HEK293 (cell line): ENCODE data around the gene TMEM179.

ENCODE experiments used
- CTCF ChIA-PET: fragments of 350-600 bp; formaldehyde crosslinking; extraction: SDS; loops from one replicate; lab custom pipeline; 2021; ENCODE audit warnings: antibody characterized with exemption; lab: Yijun Ruan, JAX
- POLR2A ChIA-PET: fragments of 300-600 bp; formaldehyde crosslinking; extraction: SDS; loops from one replicate; lab custom pipeline; 2020; ENCODE audit warnings: antibody characterized with exemption, inconsistent platforms; lab: Yijun Ruan, JAX
- H3K27ac ChIP-seq: fragments of 200-500 bp; sonication (Bioruptor generic); 2 replicates; pipeline ENCODE4 v1.5.1; 2014; ENCODE audit warnings: low read depth, low read length, control low read depth, inconsistent platforms; ENCODE audit errors: extremely low read depth
- H3K36me3 ChIP-seq, 2 experiments: fragments of 200-500 bp in 1 of 2; sonication (Bioruptor generic) in 1 of 2; 1 replicate in 1 of 2; 2 replicates in 1 of 2; pipeline ENCODE4 v1.5.1; 2014 to 2017; ENCODE audit warnings: inconsistent platforms in 2 of 2, low read length in 2 of 2; ENCODE audit not compliant: control insufficient read depth in 2 of 2, insufficient read depth in 1 of 2
- H3K4me1 ChIP-seq: fragments of 200-500 bp; sonication (Bioruptor generic); 2 replicates; pipeline ENCODE4 v1.5.1; 2014; ENCODE audit warnings: mild to moderate bottlenecking, low read length, inconsistent platforms; ENCODE audit not compliant: control insufficient read depth, insufficient read depth
- H3K4me3 ChIP-seq: 2 replicates; pipeline ENCODE4 v1.5.1; 2011; ENCODE audit warnings: low read depth, mild to moderate bottlenecking, control low read depth, low read length, moderate library complexity
- H3K9me3 ChIP-seq: fragments of 200-500 bp; sonication (Bioruptor generic); 2 replicates; pipeline ENCODE4 v1.5.1; 2014; ENCODE audit warnings: low read depth, low read length, inconsistent platforms; ENCODE audit not compliant: control insufficient read depth, insufficient read depth
- BCL11A ChIP-seq: fragments of 450-650 bp; formaldehyde crosslinking; IDR thresholded peaks from 2 replicates; pipeline ENCODE4 v1.5.1; 2016; ENCODE audit warnings: low read depth, missing biosample characterization, missing genetic modification characterization
- IKZF3 ChIP-seq: fragments of 450-650 bp; IDR thresholded peaks from 2 replicates; pipeline ENCODE4 v1.5.0; 2018; ENCODE audit warnings: missing biosample characterization, mild to moderate bottlenecking, missing genetic modification characterization, moderate library complexity
- SP7 ChIP-seq: fragments of 450-650 bp; formaldehyde crosslinking; IDR thresholded peaks from 2 replicates; pipeline ENCODE4 v1.5.1; 2016; ENCODE audit warnings: missing biosample characterization, missing genetic modification characterization
- TRIM28 ChIP-seq: IDR thresholded peaks from 2 replicates; pipeline ENCODE4 v1.6.1; 2011; ENCODE audit warnings: low read length, control low read depth, borderline replicate concordance
- YY2 ChIP-seq: fragments of 450-650 bp; formaldehyde crosslinking; IDR thresholded peaks from 2 replicates; pipeline ENCODE4 v1.5.1; 2016; ENCODE audit warnings: missing biosample characterization, missing genetic modification characterization
- ZBTB7A ChIP-seq: fragments of 450-650 bp; formaldehyde crosslinking; IDR thresholded peaks from 2 replicates; pipeline ENCODE4 v1.5.1; 2016; ENCODE audit warnings: low read depth, missing biosample characterization, missing genetic modification characterization
- ZFP3 ChIP-seq: fragments of 450-650 bp; formaldehyde crosslinking; IDR thresholded peaks from 2 replicates; pipeline ENCODE4 v1.5.1; 2016; ENCODE audit warnings: low read depth, missing biosample characterization, missing genetic modification characterization
- ZFP69B ChIP-seq: fragments of 450-650 bp; formaldehyde crosslinking; IDR thresholded peaks from 2 replicates; pipeline ENCODE4 v1.5.1; 2016; ENCODE audit warnings: missing biosample characterization, missing genetic modification characterization
- ZNF10 ChIP-seq: fragments of 450-650 bp; formaldehyde crosslinking; IDR thresholded peaks from 2 replicates; pipeline ENCODE4 v1.5.1; 2017; ENCODE audit warnings: missing biosample characterization, missing genetic modification characterization
- ZNF24 ChIP-seq: fragments of 450-650 bp; formaldehyde crosslinking; IDR thresholded peaks from 2 replicates; pipeline ENCODE4 v1.5.1; 2016; ENCODE audit warnings: missing biosample characterization, missing genetic modification characterization
- ZNF354C ChIP-seq: fragments of 450-650 bp; formaldehyde crosslinking; IDR thresholded peaks from 2 replicates; pipeline ENCODE4 v1.5.1; 2016; ENCODE audit warnings: missing biosample characterization, missing genetic modification characterization, low read depth, borderline replicate concordance
- ZNF416 ChIP-seq: fragments of 450-650 bp; formaldehyde crosslinking; IDR thresholded peaks from 2 replicates; pipeline ENCODE4 v1.5.1; 2016; ENCODE audit warnings: missing biosample characterization, missing genetic modification characterization
- ZNF423 ChIP-seq: fragments of 450-650 bp; formaldehyde crosslinking; IDR thresholded peaks from 2 replicates; pipeline ENCODE4 v1.5.1; 2016; ENCODE audit warnings: missing biosample characterization, missing genetic modification characterization
- ZNF426 ChIP-seq: fragments of 450-650 bp; formaldehyde crosslinking; IDR thresholded peaks from 2 replicates; pipeline ENCODE4 v1.5.1; 2017; ENCODE audit warnings: missing biosample characterization, missing genetic modification characterization, mild to moderate bottlenecking, inconsistent platforms, moderate library complexity
- ZNF501 ChIP-seq: fragments of 450-650 bp; formaldehyde crosslinking; IDR thresholded peaks from 2 replicates; pipeline ENCODE4 v1.5.1; 2016; ENCODE audit warnings: missing biosample characterization, missing genetic modification characterization
- ZNF843 ChIP-seq: fragments of 450-650 bp; formaldehyde crosslinking; IDR thresholded peaks from 2 replicates; pipeline ENCODE4 v1.5.1; 2016; ENCODE audit warnings: missing biosample characterization, missing genetic modification characterization
- TF ChIP-seq, protein P1 (sequence below): fragments of 450-650 bp; formaldehyde crosslinking; IDR thresholded peaks from 2 replicates; pipeline ENCODE4 v1.5.1; 2016; ENCODE audit warnings: missing biosample characterization, missing genetic modification characterization
- TF ChIP-seq, protein P2 (sequence below): fragments of 450-650 bp; formaldehyde crosslinking; IDR thresholded peaks from 2 replicates; pipeline ENCODE4 v1.5.1; 2016; ENCODE audit warnings: missing biosample characterization, missing genetic modification characterization
- TF ChIP-seq, protein P3 (sequence below): fragments of 450-650 bp; formaldehyde crosslinking; optimal IDR thresholded peaks from 2 replicates; pipeline ENCODE3; 2016; ENCODE audit warnings: missing biosample characterization, mild to moderate bottlenecking, missing genetic modification characterization
- TF ChIP-seq, protein P4 (sequence below): fragments of 450-650 bp; formaldehyde crosslinking; IDR thresholded peaks from 2 replicates; pipeline ENCODE4 v1.5.1; 2017; ENCODE audit warnings: missing biosample characterization, missing genetic modification characterization
- TF ChIP-seq, protein P5 (sequence below): fragments of 450-650 bp; formaldehyde crosslinking; IDR thresholded peaks from 2 replicates; pipeline ENCODE4 v1.5.1; 2016; ENCODE audit warnings: missing biosample characterization, missing genetic modification characterization, borderline replicate concordance

TMEM179 gene

DNA sequence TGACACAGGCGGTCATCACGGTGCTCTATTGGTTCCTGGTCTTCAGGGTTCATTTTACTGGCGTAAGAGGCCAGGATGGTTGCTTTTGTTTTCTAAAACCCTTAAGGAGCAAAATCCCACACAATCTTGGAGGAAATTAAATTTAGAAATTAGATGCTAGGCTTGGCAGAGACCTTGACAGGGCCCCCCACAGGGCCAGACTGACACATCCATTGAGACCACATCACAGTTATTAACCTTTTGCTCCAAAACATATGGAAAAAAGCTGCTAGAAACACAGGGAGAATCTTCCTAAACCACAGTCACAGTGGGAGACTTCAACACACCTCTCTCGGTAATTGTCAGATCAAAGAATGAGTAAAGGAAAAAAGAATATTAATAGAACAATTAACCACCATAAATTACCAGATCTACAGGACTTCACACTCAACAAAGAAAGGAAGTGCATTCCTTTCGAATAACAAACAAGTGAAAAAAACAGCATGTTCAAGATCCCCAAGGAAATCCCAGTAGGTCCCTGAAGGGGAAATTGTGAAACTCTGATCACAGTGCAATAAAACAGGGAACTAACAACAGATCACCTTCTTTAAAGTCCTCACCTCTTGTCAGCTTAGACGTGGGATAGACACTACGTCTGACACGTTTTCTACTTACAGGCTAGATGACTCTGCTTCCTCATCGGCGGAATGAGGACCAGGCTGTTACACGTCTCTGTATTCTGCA lies 40.2 kb upstream of the TMEM179 start (continued):
- TF ChIP-seq, protein P1, sequence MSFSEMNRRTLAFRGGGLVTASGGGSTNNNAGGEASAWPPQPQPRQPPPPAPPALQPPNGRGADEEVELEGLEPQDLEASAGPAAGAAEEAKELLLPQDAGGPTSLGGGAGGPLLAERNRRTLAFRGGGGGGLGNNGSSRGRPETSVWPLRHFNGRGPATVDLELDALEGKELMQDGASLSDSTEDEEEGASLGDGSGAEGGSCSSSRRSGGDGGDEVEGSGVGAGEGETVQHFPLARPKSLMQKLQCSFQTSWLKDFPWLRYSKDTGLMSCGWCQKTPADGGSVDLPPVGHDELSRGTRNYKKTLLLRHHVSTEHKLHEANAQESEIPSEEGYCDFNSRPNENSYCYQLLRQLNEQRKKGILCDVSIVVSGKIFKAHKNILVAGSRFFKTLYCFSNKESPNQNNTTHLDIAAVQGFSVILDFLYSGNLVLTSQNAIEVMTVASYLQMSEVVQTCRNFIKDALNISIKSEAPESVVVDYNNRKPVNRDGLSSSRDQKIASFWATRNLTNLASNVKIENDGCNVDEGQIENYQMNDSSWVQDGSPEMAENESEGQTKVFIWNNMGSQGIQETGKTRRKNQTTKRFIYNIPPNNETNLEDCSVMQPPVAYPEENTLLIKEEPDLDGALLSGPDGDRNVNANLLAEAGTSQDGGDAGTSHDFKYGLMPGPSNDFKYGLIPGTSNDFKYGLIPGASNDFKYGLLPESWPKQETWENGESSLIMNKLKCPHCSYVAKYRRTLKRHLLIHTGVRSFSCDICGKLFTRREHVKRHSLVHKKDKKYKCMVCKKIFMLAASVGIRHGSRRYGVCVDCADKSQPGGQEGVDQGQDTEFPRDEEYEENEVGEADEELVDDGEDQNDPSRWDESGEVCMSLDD (tag by site-specific recombination): no peak
- TF ChIP-seq ZNF501 (tag by site-specific recombination): no peak
- TF ChIP-seq ZNF416 (tag by site-specific recombination): no peak
- TF ChIP-seq, protein P2, sequence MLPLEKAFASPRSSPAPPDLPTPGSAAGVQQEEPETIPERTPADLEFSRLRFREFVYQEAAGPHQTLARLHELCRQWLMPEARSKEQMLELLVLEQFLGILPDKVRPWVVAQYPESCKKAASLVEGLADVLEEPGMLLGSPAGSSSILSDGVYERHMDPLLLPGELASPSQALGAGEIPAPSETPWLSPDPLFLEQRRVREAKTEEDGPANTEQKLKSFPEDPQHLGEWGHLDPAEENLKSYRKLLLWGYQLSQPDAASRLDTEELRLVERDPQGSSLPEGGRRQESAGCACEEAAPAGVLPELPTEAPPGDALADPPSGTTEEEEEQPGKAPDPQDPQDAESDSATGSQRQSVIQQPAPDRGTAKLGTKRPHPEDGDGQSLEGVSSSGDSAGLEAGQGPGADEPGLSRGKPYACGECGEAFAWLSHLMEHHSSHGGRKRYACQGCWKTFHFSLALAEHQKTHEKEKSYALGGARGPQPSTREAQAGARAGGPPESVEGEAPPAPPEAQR (tag by site-specific recombination): no peak
- TF ChIP-seq, protein P3, sequence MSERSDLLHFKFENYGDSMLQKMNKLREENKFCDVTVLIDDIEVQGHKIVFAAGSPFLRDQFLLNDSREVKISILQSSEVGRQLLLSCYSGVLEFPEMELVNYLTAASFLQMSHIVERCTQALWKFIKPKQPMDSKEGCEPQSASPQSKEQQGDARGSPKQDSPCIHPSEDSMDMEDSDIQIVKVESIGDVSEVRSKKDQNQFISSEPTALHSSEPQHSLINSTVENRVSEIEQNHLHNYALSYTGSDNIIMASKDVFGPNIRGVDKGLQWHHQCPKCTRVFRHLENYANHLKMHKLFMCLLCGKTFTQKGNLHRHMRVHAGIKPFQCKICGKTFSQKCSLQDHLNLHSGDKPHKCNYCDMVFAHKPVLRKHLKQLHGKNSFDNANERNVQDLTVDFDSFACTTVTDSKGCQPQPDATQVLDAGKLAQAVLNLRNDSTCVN (tag by site-specific recombination): no peak
- no peak for TF ChIP-seq YY2
- no peak for TF ChIP-seq ZNF354C (tag by site-specific recombination)
- no peak for TF ChIP-seq ZNF423 (tag by site-specific recombination)
- no peak for TF ChIP-seq BCL11A (tag by site-specific recombination)
- TF ChIP-seq, protein P4, sequence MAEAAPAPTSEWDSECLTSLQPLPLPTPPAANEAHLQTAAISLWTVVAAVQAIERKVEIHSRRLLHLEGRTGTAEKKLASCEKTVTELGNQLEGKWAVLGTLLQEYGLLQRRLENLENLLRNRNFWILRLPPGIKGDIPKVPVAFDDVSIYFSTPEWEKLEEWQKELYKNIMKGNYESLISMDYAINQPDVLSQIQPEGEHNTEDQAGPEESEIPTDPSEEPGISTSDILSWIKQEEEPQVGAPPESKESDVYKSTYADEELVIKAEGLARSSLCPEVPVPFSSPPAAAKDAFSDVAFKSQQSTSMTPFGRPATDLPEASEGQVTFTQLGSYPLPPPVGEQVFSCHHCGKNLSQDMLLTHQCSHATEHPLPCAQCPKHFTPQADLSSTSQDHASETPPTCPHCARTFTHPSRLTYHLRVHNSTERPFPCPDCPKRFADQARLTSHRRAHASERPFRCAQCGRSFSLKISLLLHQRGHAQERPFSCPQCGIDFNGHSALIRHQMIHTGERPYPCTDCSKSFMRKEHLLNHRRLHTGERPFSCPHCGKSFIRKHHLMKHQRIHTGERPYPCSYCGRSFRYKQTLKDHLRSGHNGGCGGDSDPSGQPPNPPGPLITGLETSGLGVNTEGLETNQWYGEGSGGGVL (tag by site-specific recombination): no peak
- TF ChIP-seq, protein P5, sequence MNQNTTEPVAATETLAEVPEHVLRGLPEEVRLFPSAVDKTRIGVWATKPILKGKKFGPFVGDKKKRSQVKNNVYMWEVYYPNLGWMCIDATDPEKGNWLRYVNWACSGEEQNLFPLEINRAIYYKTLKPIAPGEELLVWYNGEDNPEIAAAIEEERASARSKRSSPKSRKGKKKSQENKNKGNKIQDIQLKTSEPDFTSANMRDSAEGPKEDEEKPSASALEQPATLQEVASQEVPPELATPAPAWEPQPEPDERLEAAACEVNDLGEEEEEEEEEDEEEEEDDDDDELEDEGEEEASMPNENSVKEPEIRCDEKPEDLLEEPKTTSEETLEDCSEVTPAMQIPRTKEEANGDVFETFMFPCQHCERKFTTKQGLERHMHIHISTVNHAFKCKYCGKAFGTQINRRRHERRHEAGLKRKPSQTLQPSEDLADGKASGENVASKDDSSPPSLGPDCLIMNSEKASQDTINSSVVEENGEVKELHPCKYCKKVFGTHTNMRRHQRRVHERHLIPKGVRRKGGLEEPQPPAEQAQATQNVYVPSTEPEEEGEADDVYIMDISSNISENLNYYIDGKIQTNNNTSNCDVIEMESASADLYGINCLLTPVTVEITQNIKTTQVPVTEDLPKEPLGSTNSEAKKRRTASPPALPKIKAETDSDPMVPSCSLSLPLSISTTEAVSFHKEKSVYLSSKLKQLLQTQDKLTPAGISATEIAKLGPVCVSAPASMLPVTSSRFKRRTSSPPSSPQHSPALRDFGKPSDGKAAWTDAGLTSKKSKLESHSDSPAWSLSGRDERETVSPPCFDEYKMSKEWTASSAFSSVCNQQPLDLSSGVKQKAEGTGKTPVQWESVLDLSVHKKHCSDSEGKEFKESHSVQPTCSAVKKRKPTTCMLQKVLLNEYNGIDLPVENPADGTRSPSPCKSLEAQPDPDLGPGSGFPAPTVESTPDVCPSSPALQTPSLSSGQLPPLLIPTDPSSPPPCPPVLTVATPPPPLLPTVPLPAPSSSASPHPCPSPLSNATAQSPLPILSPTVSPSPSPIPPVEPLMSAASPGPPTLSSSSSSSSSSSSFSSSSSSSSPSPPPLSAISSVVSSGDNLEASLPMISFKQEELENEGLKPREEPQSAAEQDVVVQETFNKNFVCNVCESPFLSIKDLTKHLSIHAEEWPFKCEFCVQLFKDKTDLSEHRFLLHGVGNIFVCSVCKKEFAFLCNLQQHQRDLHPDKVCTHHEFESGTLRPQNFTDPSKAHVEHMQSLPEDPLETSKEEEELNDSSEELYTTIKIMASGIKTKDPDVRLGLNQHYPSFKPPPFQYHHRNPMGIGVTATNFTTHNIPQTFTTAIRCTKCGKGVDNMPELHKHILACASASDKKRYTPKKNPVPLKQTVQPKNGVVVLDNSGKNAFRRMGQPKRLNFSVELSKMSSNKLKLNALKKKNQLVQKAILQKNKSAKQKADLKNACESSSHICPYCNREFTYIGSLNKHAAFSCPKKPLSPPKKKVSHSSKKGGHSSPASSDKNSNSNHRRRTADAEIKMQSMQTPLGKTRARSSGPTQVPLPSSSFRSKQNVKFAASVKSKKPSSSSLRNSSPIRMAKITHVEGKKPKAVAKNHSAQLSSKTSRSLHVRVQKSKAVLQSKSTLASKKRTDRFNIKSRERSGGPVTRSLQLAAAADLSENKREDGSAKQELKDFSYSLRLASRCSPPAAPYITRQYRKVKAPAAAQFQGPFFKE: no peak

DNA sequence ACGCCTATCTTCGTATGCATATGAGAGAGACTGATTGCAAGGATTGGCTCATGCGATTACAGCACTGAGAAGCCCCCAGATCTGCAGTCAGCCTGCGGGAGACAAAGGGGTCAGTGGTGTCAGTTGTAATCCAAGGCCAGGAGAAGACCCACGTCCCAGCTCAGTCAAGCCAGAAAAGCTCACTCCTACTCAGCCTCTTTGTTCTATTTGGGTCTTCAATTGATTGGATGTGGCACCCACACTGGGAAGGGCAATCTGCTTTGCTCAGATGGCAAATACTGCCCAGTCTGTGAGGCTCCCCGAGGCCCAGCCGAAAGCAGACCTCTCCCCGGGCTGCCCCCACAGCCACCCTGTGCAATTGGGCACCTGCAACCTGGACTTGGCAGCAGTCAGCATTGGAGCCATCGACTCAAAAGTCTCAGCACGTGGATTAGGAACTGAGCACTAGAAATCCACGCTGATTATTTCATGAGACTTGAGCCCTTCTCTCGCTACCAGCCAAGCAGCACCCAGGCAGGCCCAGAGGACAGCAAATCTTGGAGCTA lies 39.6 kb upstream of the TMEM179 start:
- H3K4me3 ChIP-seq: no peak overlapping the region
- no peaks in the 10 kb centered on the region for H3K9me3 ChIP-seq
- CTCF ChIA-PET: interaction anchor here (0.6 to 1.3 kb wide), 2 partner anchors 566 to 732 kb away, joined by 3 to 5 read pairs; no protein-coding TSS in a partner anchor
- no peaks in the 10 kb centered on the region for H3K36me3 ChIP-seq
- H3K4me1 ChIP-seq: no peaks in the 10 kb centered on the region
- POLR2A ChIA-PET: no interaction called here
- no peak overlapping the region for H3K27ac ChIP-seq
- TF ChIP-seq ZFP3 (tag by site-specific recombination) (no peak), ZFP69B (tag by site-specific recombination) (no peak), ZNF843 (tag by site-specific recombination) (no peak), ZNF10 (tag by site-specific recombination) (no peak), ZNF426 (tag by site-specific recombination) (no peak), ZNF501 (tag by site-specific recombination) (no peak), IKZF3 (tag by site-specific recombination) (no peak), TRIM28 (no peak), SP7 (tag by site-specific recombination) (no peak), ZBTB7A (tag by site-specific recombination) (no peak), ZNF24 (no peak)
